Kidney (tissue), 14 donors: ENCODE data around the gene PANK4. TPM values are rescaled to one million over a fixed set of nuclear protein-coding genes. Genes with fewer than 3 reads are reported as not detected.

ENCODE experiments used
- DNase-seq, 5 donors: peaks; one replicate each; pipeline ENCODE4 v3.0.0-alpha.2; 2013 to 2020
- FAIRE-seq: peaks from 2 replicates; lab custom pipeline; 2012; peaks lifted over from hg19 to GRCh38; lab: Jason Lieb, UNC
- H3K27ac ChIP-seq, 2 donors: one replicate each; pipeline ENCODE4 v1.7.0; 2013; ENCODE audit warnings: low read depth in 2 of 2, low read length in 2 of 2, inconsistent platforms in 1 of 2
- H3K27me3 ChIP-seq: one replicate; pipeline ENCODE4 v1.7.1; 2013; ENCODE audit warnings: low read length, inconsistent platforms; ENCODE audit not compliant: control insufficient read depth, insufficient read depth
- H3K36me3 ChIP-seq, 3 donors: one replicate each; pipeline versions ENCODE4 v1.7.0 to v1.7.1; 2013; ENCODE audit warnings: low read length in 3 of 3, control low read depth in 1 of 3, inconsistent platforms in 1 of 3; ENCODE audit not compliant: insufficient read depth in 3 of 3, control insufficient read depth in 2 of 3
- H3K4me1 ChIP-seq, 3 donors: one replicate each; pipeline versions ENCODE4 v1.7.0 to v1.7.1; 2013; ENCODE audit warnings: low read length in 3 of 3, inconsistent platforms in 1 of 3, low read depth in 1 of 3; ENCODE audit not compliant: control insufficient read depth in 2 of 3, insufficient read depth in 2 of 3
- H3K4me3 ChIP-seq, 3 donors: one replicate each; pipeline versions ENCODE4 v1.7.0 to v1.8.1; 2013; ENCODE audit warnings: low read length in 3 of 3, control low read depth in 1 of 3, inconsistent platforms in 1 of 3
- H3K9ac ChIP-seq, 3 donors: one replicate each; pipeline versions ENCODE4 v1.7.0 to v1.7.1; 2013; ENCODE audit warnings: low read length in 3 of 3, control low read depth in 1 of 3, inconsistent platforms in 1 of 3
- H3K9me3 ChIP-seq, 3 donors: one replicate each; pipeline versions ENCODE4 v1.7.0 to v1.7.1; 2013; ENCODE audit warnings: low read length in 3 of 3, control low read depth in 1 of 3, inconsistent platforms in 1 of 3; ENCODE audit not compliant: control insufficient read depth in 2 of 3, insufficient read depth in 1 of 3
- CTCF ChIP-seq: IDR thresholded peaks from 3 replicates; pipeline ENCODE4 v1.5.1; 2012; ENCODE audit warnings: mild to moderate bottlenecking, moderate library complexity, borderline replicate concordance; ENCODE audit not compliant: insufficient read depth; ENCODE audit errors: extremely low read depth
- intact Hi-C: fragments of 100-400 bp; cut with DNase I; formaldehyde crosslinking; loops from one replicate; pipeline ENCODE4 v1.11.1; 2022
- polyA plus RNA-seq: library from polyadenylated mRNA; stranded (reverse); fragments of 350-450 nt; fragmentation: Illumina TruSeq; extraction: RNeasy Lipid Tissue Mini Kit (QIAGEN cat#74804); gene quantifications from one replicate; pipeline ENCODE4 v1.2.3, GENCODE V29; 2014; ENCODE audit warnings: low read depth, low replicate concordance; ENCODE audit not compliant: insufficient read depth
- total RNA-seq: library from RNA; stranded (reverse); fragmentation: NEBNext Ultra II Directional; extraction: Animal tissue kit (Norgen Biotek cat#: 25700); gene quantifications from one replicate; pipeline ENCODE4 v1.2.1, GENCODE V29; 2021
- donor health status: control.
- donor health status: control.
- donor health status: control.
- donor health status: control.
- donor health status: control.
- donor health status: DM: yes; HTN: yes; CAD: no.
- donor health status: Normal renal cell carcinoma (clear cell type).

Gene PANK4
- total and polyA plus RNA-seq, 2 donors from 2014 or later, result 13.3 to 33.7 TPM

- intact Hi-C loops, result no loop called here
- Histone ChIP-seq H3K4me1 (peaks cover 0 to 7% (median 4%) of the 10 kb centered on the region in 3 donors), H3K27ac (no peak overlapping the region), H3K4me3 (no peak overlapping the region), H3K9ac (no peak overlapping the region), H3K9me3 (no peaks in the 10 kb centered on the region), H3K36me3 (no peaks in the 10 kb centered on the region), H3K27me3 (peaks cover 10% of the 10 kb centered on the region)
- FAIRE-seq (no peak), DNase-seq (no peak)
- TF ChIP-seq CTCF, result no peak
These were observed 7.0 kb upstream of the PANK4 start for GRCh38 chr1:2533365-2533764.

GRCh38 chr1:2532485-2533160 lies 6.2 kb upstream of the PANK4 start:
- no peak for DNase-seq
- no peak overlapping the region for H3K27ac ChIP-seq
- H3K36me3 ChIP-seq, result no peaks in the 10 kb centered on the region
- H3K4me3 ChIP-seq, result no peak overlapping the region
- peaks cover 10% of the 10 kb centered on the region for H3K27me3 ChIP-seq
- intact Hi-C loops, result no loop called here
- no peak overlapping the region for H3K9ac ChIP-seq
- no peaks in the 10 kb centered on the region for H3K9me3 ChIP-seq
- no peak for TF ChIP-seq CTCF
- H3K4me1 ChIP-seq, result peaks cover 0 to 10% (median 4%) of the 10 kb centered on the region in 3 donors
- FAIRE-seq, result no peak

- H3K9me3 ChIP-seq, result no peaks in the 10 kb centered on the region
- H3K9ac ChIP-seq, result no peak overlapping the region
- intact Hi-C loops, result no loop called here
- H3K36me3 ChIP-seq, result no peaks in the 10 kb centered on the region
- H3K4me3 ChIP-seq, result no peak overlapping the region
- DNase-seq (no peak), FAIRE-seq (no peak)
- no peak for TF ChIP-seq CTCF
- peaks cover 10% of the 10 kb centered on the region for H3K27me3 ChIP-seq
- H3K4me1 ChIP-seq, result peaks cover 0 to 13% (median 4%) of the 10 kb centered on the region in 3 donors
- H3K27ac ChIP-seq, result no peak overlapping the region
These were observed 4.3 kb upstream of the PANK4 start for GRCh38 chr1:2530513-2531361.
